OCI-LY3 (cell line): ENCODE data around the gene ASIP.

ENCODE experiments used
- H2AFZ ChIP-seq: fragments of 200-600, 300-600 bp; shearing (Covaris generic); 2 replicates; pipeline ENCODE4 v1.6.0; 2014; ENCODE audit warnings: antibody characterized with exemption, low read depth, low read length
- H3K27ac ChIP-seq: fragments of 200-600, 300-600 bp; sonication (generic); 2 replicates; pipeline ENCODE4 v1.5.1; 2014; ENCODE audit warnings: mild to moderate bottlenecking, low read length, moderate library complexity, mixed read lengths
- H3K27me3 ChIP-seq: fragments of 200-600, 300-600 bp; sonication (generic); 2 replicates; pipeline ENCODE4 v1.6.1; 2014; ENCODE audit warnings: low read depth, low read length, mixed read lengths
- H3K36me3 ChIP-seq: fragments of 200-600, 300-600 bp; sonication (generic); replicated peaks from 2 replicates; pipeline ENCODE3; 2014; ENCODE audit warnings: low read depth, low read length, mixed read lengths
- H3K4me1 ChIP-seq: fragments of 300-600, 200-600 bp; sonication (generic); 2 replicates; pipeline ENCODE4 v1.6.1; 2014; ENCODE audit warnings: low read length, mixed read lengths
- H3K4me2 ChIP-seq: fragments of 200-600, 300-600 bp; sonication (generic); 2 replicates; pipeline ENCODE4 v1.6.1; 2014; ENCODE audit warnings: low read length, mixed read lengths
- H3K4me3 ChIP-seq: fragments of 300-600, 200-600 bp; sonication (generic); 2 replicates; pipeline ENCODE4 v1.5.1; 2014; ENCODE audit warnings: antibody characterized with exemption, mild to moderate bottlenecking, low read length, moderate library complexity
- H3K79me2 ChIP-seq: fragments of 300-600, 200-600 bp; shearing (Covaris generic); 2 replicates; pipeline ENCODE4 v1.6.1; 2014; ENCODE audit warnings: mild to moderate bottlenecking, low read length, mixed read lengths
- H3K9ac ChIP-seq: fragments of 300-600, 200-600 bp; shearing (Covaris generic); 2 replicates; pipeline ENCODE4 v1.6.0; 2014; ENCODE audit warnings: mild to moderate bottlenecking, low read length, moderate library complexity
- H3K9me3 ChIP-seq: fragments of 200-600, 300-600 bp; shearing (Covaris generic); 2 replicates; pipeline ENCODE4 v1.6.1; 2014; ENCODE audit warnings: low read length, mixed read lengths; ENCODE audit not compliant: insufficient read depth
- H4K20me1 ChIP-seq: fragments of 200-600, 300-600 bp; sonication (generic); 2 replicates; pipeline ENCODE4 v1.6.1; 2016; ENCODE audit warnings: low read length, mixed read lengths; ENCODE audit not compliant: insufficient read depth
- EZH2phosphoT487 ChIP-seq: fragments of 200-600 bp; shearing (Covaris generic); IDR thresholded peaks from 2 replicates; pipeline ENCODE4 v1.6.1; 2018; ENCODE audit warnings: antibody characterized with exemption, mixed run types, low read depth
- TF ChIP-seq, protein P1 (sequence below): fragments of 200-600, 300-600 bp; sonication (generic); IDR thresholded peaks from 2 replicates; pipeline ENCODE4 v1.5.1; 2014; ENCODE audit warnings: antibody characterized with exemption, low read length, low read depth

The ASIP gene

DNA sequence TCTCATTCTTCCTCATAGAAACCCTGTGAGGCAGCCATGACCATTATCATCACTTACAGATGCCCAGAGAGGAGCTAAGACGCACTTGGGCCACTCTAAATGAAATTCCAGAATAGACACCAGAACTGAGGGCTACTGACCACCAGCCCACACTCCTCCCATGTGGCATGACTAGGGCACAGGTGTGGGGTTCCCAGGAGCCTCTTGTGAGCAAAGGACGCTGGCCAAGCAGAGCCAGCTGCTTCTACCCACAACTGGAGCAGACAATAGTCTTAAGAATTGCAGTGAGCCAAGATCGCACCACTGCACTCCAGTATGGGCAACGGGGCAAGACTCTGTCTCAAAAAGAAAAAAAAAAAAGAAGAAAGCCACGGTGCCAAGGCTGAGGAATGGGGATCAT lies 51.9 kb downstream of the ASIP start:
- Histone ChIP-seq H3K79me2 (peaks cover 51% of the 10 kb centered on the region), H3K9me3 (no peaks in the 10 kb centered on the region), H3K4me1 (no peaks in the 10 kb centered on the region), H4K20me1 (peaks cover 30% of the 10 kb centered on the region), H3K4me3 (no peak overlapping the region), H3K4me2 (no peak overlapping the region), H3K27me3 (no peaks in the 10 kb centered on the region), H2AFZ (no peak overlapping the region), H3K9ac (no peak overlapping the region), H3K36me3 (peaks cover 76% of the 10 kb centered on the region), H3K27ac (no peak overlapping the region)
- TF ChIP-seq EZH2phosphoT487: no peak
- TF ChIP-seq, protein P1, sequence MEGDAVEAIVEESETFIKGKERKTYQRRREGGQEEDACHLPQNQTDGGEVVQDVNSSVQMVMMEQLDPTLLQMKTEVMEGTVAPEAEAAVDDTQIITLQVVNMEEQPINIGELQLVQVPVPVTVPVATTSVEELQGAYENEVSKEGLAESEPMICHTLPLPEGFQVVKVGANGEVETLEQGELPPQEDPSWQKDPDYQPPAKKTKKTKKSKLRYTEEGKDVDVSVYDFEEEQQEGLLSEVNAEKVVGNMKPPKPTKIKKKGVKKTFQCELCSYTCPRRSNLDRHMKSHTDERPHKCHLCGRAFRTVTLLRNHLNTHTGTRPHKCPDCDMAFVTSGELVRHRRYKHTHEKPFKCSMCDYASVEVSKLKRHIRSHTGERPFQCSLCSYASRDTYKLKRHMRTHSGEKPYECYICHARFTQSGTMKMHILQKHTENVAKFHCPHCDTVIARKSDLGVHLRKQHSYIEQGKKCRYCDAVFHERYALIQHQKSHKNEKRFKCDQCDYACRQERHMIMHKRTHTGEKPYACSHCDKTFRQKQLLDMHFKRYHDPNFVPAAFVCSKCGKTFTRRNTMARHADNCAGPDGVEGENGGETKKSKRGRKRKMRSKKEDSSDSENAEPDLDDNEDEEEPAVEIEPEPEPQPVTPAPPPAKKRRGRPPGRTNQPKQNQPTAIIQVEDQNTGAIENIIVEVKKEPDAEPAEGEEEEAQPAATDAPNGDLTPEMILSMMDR: no peak

DNA sequence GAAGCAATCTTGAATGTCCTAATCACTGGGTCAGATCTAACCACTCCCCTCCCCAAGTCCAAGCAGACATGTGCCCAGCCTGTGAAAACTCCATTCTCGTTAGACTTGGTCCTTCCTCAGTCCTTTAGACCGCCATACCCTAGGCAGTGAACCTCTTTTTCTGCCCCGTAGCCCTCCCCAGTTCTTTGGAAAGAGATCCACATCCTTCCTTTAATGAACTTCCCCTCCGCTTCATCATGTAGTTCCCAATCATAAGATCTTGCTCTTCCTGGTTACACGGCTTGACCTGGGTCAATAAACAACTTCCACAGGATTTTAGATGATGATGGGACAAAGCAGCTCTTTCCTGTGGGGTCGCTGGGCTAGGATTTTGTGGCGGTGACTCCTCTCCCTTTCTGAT lies 52.4 kb downstream of the ASIP start:
- H3K4me3 ChIP-seq: no peak overlapping the region
- no peaks in the 10 kb centered on the region for H3K27me3 ChIP-seq
- peaks cover 54% of the 10 kb centered on the region for H3K79me2 ChIP-seq
- H2AFZ ChIP-seq: no peak overlapping the region
- H3K4me1 ChIP-seq: 0 out of 2 replicates have a peak, but pooled peaks cover 1% of the 10 kb centered on the region
- peaks cover 30% of the 10 kb centered on the region for H4K20me1 ChIP-seq
- no peak overlapping the region for H3K9ac ChIP-seq
- no peak overlapping the region for H3K4me2 ChIP-seq
- no peaks in the 10 kb centered on the region for H3K9me3 ChIP-seq
- no peak for TF ChIP-seq EZH2phosphoT487
- TF ChIP-seq, protein P1: no peak
- H3K27ac ChIP-seq: no peak overlapping the region
- peaks cover 71% of the 10 kb centered on the region for H3K36me3 ChIP-seq

- no peak overlapping the region for H3K27ac ChIP-seq
- no peak overlapping the region for H2AFZ ChIP-seq
- no peak overlapping the region for H3K9ac ChIP-seq
- peaks cover 74% of the 10 kb centered on the region for H3K36me3 ChIP-seq
- peaks cover 64% of the 10 kb centered on the region for H3K79me2 ChIP-seq
- peaks cover 11% of the 10 kb centered on the region for H3K4me1 ChIP-seq
- H3K9me3 ChIP-seq: no peaks in the 10 kb centered on the region
- H3K4me2 ChIP-seq: no peak overlapping the region
- no peaks in the 10 kb centered on the region for H3K27me3 ChIP-seq
- H4K20me1 ChIP-seq: peaks cover 35% of the 10 kb centered on the region
- TF ChIP-seq, protein P1: no peak
- no peak for TF ChIP-seq EZH2phosphoT487
- H3K4me3 ChIP-seq: no peak overlapping the region
Observed at GRCh38 chr20:34294563-34294962, 53.3 kb downstream of the ASIP start.

DNA sequence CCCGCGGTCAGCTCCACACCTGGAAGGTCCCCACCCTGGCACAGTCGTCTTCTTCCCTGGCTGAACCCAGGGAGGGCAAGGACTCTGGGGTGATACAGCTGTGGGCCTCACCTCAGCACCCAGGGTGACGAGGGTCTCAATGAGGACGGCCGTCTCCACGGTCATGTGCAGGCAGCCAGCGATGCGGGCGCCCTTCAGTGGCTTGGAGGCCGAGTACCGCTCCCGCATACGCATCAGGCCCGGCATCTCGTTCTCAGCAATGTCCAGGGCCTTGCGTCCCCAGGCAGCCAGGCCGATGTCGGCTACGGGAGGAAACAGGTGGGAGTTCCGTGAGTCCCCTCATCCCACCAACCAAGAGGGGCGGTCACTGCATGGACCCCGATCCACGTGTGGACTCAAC lies 54.1 kb downstream of the ASIP start:
- H3K4me2 ChIP-seq: no peak overlapping the region
- no peaks in the 10 kb centered on the region for H3K27me3 ChIP-seq
- no peak overlapping the region for H3K9ac ChIP-seq
- H3K4me3 ChIP-seq: no peak overlapping the region
- H3K9me3 ChIP-seq: no peaks in the 10 kb centered on the region
- H3K27ac ChIP-seq: no peak overlapping the region
- TF ChIP-seq, protein P1: no peak
- TF ChIP-seq EZH2phosphoT487: no peak
- peaks cover 18% of the 10 kb centered on the region for H3K4me1 ChIP-seq
- peaks cover 71% of the 10 kb centered on the region for H3K79me2 ChIP-seq
- peaks cover 73% of the 10 kb centered on the region for H3K36me3 ChIP-seq
- no peak overlapping the region for H2AFZ ChIP-seq
- peaks cover 37% of the 10 kb centered on the region for H4K20me1 ChIP-seq
